ENCODE results near the gene ANKMY1. TPM values are rescaled to one million over a fixed set of nuclear protein-coding genes. Genes with fewer than 3 reads are reported as not detected.

Gene ANKMY1
- total and polyA plus RNA-seq, 7 experiments from 2014 or later, result 7.7 to 83.4 (median 34.8) TPM

DNA sequence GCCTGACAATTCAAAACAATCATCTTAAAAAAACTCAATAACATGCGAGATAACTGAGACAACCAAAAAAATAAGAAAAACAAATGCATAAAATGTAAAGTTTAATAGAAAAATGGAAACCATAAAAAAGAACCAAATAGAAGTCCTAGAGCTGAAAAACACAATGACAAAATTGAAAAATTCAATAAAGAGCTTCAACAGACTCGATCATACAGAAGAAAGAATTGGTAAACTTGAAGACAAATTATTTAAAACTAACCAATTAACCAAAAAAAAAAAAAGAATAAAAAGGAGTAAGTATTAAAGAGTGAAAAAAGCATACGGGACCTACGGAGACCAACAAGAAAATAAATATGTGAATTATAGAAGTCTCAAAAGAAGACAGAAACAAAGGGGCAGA lies 84.6 kb downstream of the ANKMY1 start:
- Mint-ChIP-seq H3K27ac (no peak overlapping the region), H3K36me3 (peaks cover 10 to 43% (median 36%) of the 10 kb centered on the region in 5 donors), H3K27me3 (no peaks in the 10 kb centered on the region), H3K4me1 (peaks cover 0 to 7% (median 0%) of the 10 kb centered on the region in 7 donors), H3K9me3 (peaks cover 6 to 52% (median 16%) of the 10 kb centered on the region in 11 donors), H3K4me3 (no peak overlapping the region)
- Histone ChIP-seq H3K36me3 (ENCODE audit: control insufficient read depth in 2 of 3, insufficient read depth in 3 of 3, low read length in 3 of 3) (no peaks in the 10 kb centered on the region), H3K9me3 (ENCODE audit: control insufficient read depth in 2 of 3, low read length in 3 of 3) (peaks cover 0 to 14% (median 0%) of the 10 kb centered on the region in 3 experiments), H3K4me1 (ENCODE audit: control insufficient read depth in 2 of 2, insufficient read depth in 2 of 2, low read length in 2 of 2) (no peaks in the 10 kb centered on the region), H3K27ac (ENCODE audit: low read depth, low read length) (no peak overlapping the region), H3K27me3 (ENCODE audit: control insufficient read depth in 2 of 2, insufficient read depth in 2 of 2, low read length in 2 of 2) (no peaks in the 10 kb centered on the region), H3K4me3 (ENCODE audit: low read length) (no peak overlapping the region)
- ATAC-seq (no peak), DNase-seq (no peak)
- ChIA-PET POLR2A (no interaction called here), CTCF (no interaction called here)
- intact Hi-C loops (cut with micrococcal nuclease), result no loop called here

DNA sequence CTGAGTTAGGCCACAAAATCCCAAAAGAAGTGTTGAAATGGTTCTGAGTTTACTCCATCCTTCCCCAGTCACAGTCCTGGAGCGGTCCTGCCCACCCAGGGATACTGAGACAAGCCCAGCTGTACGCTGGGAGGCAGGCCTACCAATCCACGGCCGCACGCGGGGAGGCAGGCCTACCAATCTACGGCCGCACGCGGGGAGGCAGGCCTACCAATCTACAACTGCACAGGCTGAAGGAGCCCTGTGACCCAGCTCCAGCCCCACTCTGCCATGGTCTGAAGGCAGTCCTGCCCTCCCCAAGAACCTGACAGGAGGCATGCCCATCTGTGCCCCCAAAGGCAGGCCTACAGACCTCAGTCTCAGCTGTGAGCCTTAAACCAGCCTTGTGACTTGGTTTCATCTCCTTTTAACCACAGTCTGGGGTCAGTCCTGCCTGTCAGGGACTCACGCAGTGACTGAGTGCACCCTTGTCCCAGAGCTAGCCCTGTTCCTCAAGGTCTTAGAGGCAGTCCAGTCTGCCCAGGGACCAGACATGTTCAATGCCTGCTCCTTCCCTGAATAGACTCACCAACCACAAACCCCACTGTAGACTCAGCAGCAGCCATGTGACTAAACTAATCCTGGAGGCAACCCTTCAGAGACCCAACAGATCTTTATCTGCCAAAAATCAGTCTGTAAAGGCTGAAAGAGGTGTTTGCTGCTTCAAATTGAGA lies 85.6 kb downstream of the ANKMY1 start:
- ATAC-seq (no peak), DNase-seq (no peak)
- Histone ChIP-seq H3K27me3 (ENCODE audit: control insufficient read depth in 2 of 2, insufficient read depth in 2 of 2, low read length in 2 of 2) (no peaks in the 10 kb centered on the region), H3K9me3 (ENCODE audit: control insufficient read depth in 2 of 3, low read length in 3 of 3) (peaks cover 0 to 14% (median 0%) of the 10 kb centered on the region in 3 experiments), H3K4me1 (ENCODE audit: control insufficient read depth in 2 of 2, insufficient read depth in 2 of 2, low read length in 2 of 2) (no peaks in the 10 kb centered on the region), H3K36me3 (ENCODE audit: control insufficient read depth in 2 of 3, insufficient read depth in 3 of 3, low read length in 3 of 3) (no peaks in the 10 kb centered on the region), H3K27ac (ENCODE audit: low read depth, low read length) (no peak overlapping the region), H3K4me3 (ENCODE audit: low read length) (no peak overlapping the region)
- CTCF ChIA-PET, result no interaction called here
- Mint-ChIP-seq H3K4me1 (peaks cover 0 to 7% (median 0%) of the 10 kb centered on the region in 7 donors), H3K27me3 (no peaks in the 10 kb centered on the region), H3K36me3 (peaks cover 10 to 37% (median 30%) of the 10 kb centered on the region in 5 donors), H3K9me3 (peaks cover 6 to 52% (median 16%) of the 10 kb centered on the region in 11 donors), H3K4me3 (no peak overlapping the region), H3K27ac (no peak overlapping the region)
- intact Hi-C loops (cut with micrococcal nuclease), result no loop called here
- POLR2A ChIA-PET, result no interaction called here

DNA sequence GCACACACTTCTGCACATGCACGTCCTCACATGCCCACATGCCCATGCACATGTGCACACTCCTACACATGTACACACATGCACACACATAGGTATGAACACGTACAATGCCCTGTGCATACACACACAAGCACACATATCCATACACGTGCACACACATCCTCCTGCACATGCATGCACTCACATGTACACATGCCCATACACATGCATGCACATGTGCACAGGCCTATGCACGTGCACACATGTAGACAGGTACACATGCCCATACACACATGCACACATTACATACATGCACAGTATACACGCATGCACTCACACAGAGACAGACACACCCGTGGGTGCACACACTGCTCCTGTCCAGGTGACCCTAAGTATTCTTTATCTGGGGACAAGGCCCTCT lies 88.0 kb downstream of the ANKMY1 start:
- H3K4me1 Mint-ChIP-seq, result peaks cover 0 to 7% (median 0%) of the 10 kb centered on the region in 7 donors
- DNase-seq (peak in 1 of 9 donors; percentile 10), ATAC-seq (no peak)
- ChIA-PET CTCF (no interaction called here), POLR2A (no interaction called here)
- H3K36me3 Mint-ChIP-seq, result peaks cover 5 to 26% (median 20%) of the 10 kb centered on the region in 5 donors
- no peaks in the 10 kb centered on the region for H3K36me3 ChIP-seq (ENCODE audit: control insufficient read depth in 2 of 3, insufficient read depth in 3 of 3, low read length in 3 of 3)
- no peak overlapping the region for H3K4me3 Mint-ChIP-seq
- intact Hi-C loops (cut with micrococcal nuclease), result no loop called here
- H3K27me3 Mint-ChIP-seq, result no peaks in the 10 kb centered on the region
- H3K27me3 ChIP-seq (ENCODE audit: control insufficient read depth in 2 of 2, insufficient read depth in 2 of 2, low read length in 2 of 2), result no peaks in the 10 kb centered on the region
- peak overlapping the region in 1 of 9 donors; percentile 4 for H3K27ac Mint-ChIP-seq
- H3K4me3 ChIP-seq (ENCODE audit: low read length), result no peak overlapping the region
- H3K27ac ChIP-seq (ENCODE audit: low read depth, low read length), result no peak overlapping the region
- no peaks in the 10 kb centered on the region for H3K4me1 ChIP-seq (ENCODE audit: control insufficient read depth in 2 of 2, insufficient read depth in 2 of 2, low read length in 2 of 2)
- H3K9me3 Mint-ChIP-seq, result peaks cover 4 to 38% (median 11%) of the 10 kb centered on the region in 11 donors
- H3K9me3 ChIP-seq (ENCODE audit: control insufficient read depth in 2 of 3, low read length in 3 of 3), result peaks cover 0 to 14% (median 0%) of the 10 kb centered on the region in 3 experiments

DNA sequence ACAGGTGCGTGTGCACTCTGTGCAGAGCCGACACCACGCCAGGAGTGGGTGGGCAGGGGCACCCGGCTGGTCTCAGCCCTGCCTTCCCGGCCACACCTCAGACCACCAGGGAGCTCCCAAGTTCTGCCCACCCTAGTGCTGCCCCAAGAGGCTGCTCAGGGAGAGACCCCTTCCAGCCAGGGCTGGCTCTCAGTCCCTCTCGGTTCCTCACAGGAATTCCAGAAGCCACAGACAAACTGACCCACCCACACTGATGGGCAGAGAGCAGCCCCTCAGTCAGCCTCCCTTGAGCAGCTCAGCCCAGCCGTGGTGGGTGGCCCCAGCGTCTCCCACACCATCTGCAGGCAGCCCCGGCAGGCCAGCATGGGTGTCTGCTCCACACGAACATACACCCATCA lies 88.5 kb downstream of the ANKMY1 start:
- Histone ChIP-seq H3K27me3 (ENCODE audit: control insufficient read depth in 2 of 2, insufficient read depth in 2 of 2, low read length in 2 of 2) (no peaks in the 10 kb centered on the region), H3K9me3 (ENCODE audit: control insufficient read depth in 2 of 3, low read length in 3 of 3) (peaks cover 0 to 14% (median 0%) of the 10 kb centered on the region in 3 experiments), H3K36me3 (ENCODE audit: control insufficient read depth in 2 of 3, insufficient read depth in 3 of 3, low read length in 3 of 3) (no peaks in the 10 kb centered on the region), H3K4me3 (ENCODE audit: low read length) (no peak overlapping the region), H3K4me1 (ENCODE audit: control insufficient read depth in 2 of 2, insufficient read depth in 2 of 2, low read length in 2 of 2) (no peaks in the 10 kb centered on the region), H3K27ac (ENCODE audit: low read depth, low read length) (no peak overlapping the region)
- CTCF ChIA-PET, result no interaction called here
- no peak overlapping the region for H3K27ac Mint-ChIP-seq
- no peak for ATAC-seq
- DNase-seq, result no peak
- H3K27me3 Mint-ChIP-seq, result no peaks in the 10 kb centered on the region
- POLR2A ChIA-PET, result no interaction called here
- H3K36me3 Mint-ChIP-seq, result peaks cover 5 to 22% (median 16%) of the 10 kb centered on the region in 5 donors
- peaks cover 4 to 33% (median 11%) of the 10 kb centered on the region in 11 donors for H3K9me3 Mint-ChIP-seq
- peaks cover 0 to 7% (median 0%) of the 10 kb centered on the region in 7 donors for H3K4me1 Mint-ChIP-seq
- H3K4me3 Mint-ChIP-seq, result no peak overlapping the region
- intact Hi-C loops (cut with micrococcal nuclease), result no loop called here

DNA sequence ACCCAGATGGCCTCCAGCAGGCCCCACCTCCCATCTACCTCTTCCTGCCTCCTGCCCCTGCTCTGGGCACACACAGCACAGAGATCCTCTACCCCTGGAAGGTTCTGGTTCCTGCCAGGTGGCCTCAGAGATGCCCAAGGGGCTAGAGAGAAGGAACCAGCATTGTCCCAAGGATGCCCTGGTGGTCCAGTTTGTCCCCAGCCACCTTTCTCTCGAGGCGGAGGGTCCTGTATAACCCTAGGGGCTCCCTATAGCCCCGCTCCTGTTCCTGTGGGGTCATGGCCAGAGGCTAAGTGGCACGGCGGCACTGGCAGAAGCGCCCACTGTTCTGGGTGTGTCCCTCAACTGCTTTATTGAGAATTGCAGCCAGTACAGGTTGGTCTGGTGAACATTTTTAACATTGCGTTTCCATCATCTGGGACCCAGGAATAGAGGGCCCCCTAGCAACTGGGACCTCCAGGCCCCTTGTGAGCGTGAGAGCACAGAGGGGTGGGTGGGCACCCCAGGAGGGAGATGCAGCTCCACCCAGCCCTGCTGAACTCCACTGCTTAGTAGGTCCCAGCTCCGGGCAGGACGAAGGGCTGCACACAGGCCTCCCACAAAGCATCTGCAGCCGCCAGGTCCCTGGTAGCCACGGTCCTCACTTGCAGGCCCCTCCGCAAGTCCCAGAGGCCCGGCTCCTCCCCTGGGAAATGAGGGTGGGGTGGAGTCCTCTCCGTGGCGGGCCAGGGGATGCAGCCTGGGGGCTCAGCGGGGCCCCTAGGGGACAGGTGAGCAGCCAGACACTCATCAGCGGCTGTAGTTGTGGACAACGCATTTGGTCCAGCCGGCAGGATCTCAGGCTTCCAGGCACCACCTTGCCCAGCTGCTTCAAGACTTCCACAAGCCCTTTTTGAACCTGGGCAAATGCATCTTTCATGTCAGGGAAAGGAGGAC lies 89.2 kb downstream of the ANKMY1 start:
- Histone ChIP-seq H3K4me1 (ENCODE audit: control insufficient read depth in 2 of 2, insufficient read depth in 2 of 2, low read length in 2 of 2) (no peaks in the 10 kb centered on the region), H3K9me3 (ENCODE audit: control insufficient read depth in 2 of 3, low read length in 3 of 3) (peaks cover 0 to 14% (median 0%) of the 10 kb centered on the region in 3 experiments), H3K4me3 (ENCODE audit: low read length) (no peak overlapping the region), H3K27ac (ENCODE audit: low read depth, low read length) (no peak overlapping the region), H3K27me3 (ENCODE audit: control insufficient read depth in 2 of 2, insufficient read depth in 2 of 2, low read length in 2 of 2) (no peaks in the 10 kb centered on the region), H3K36me3 (ENCODE audit: control insufficient read depth in 2 of 3, insufficient read depth in 3 of 3, low read length in 3 of 3) (no peaks in the 10 kb centered on the region)
- ChIA-PET CTCF (no interaction called here), POLR2A (no interaction called here)
- no peak overlapping the region for H3K27ac Mint-ChIP-seq
- peak in 1 of 9 donors; percentile 14 for DNase-seq
- peaks cover 5 to 19% (median 16%) of the 10 kb centered on the region in 5 donors for H3K36me3 Mint-ChIP-seq
- no peak for ATAC-seq
- peaks cover 1 to 27% (median 8%) of the 10 kb centered on the region in 11 donors for H3K9me3 Mint-ChIP-seq
- intact Hi-C loops (cut with micrococcal nuclease), result no loop called here
- H3K4me3 Mint-ChIP-seq, result no peak overlapping the region
- no peaks in the 10 kb centered on the region for H3K27me3 Mint-ChIP-seq
- H3K4me1 Mint-ChIP-seq, result peaks cover 0 to 7% (median 0%) of the 10 kb centered on the region in 7 donors

DNA sequence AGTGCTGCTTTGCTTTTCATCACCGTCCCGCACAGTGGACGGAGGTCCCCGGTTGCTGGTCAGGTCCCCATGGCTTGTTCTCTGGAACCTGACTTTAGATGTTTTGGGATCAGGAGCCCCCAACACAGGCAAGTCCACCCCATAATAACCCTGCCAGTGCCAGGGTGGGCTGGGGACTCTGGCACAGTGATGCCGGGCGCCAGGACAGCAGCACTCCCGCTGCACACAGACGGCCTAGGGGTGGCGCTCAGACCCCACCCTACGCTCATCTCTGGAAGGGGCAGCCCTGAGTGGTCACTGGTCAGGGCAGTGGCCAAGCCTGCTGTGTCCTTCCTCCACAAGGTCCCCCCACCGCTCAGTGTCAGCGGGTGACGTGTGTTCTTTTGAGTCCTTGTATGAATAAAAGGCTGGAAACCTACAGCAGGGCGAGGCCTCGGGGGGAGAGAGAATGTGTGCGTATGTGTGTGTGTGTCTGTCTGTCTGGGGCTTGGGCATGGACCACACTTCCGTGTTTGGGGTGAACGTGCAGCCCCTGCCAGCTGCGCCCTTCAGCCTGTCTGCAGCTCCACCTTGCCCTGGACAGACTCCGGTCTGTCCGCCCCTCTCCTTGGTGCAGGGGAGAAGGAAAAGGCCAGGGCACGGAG lies 90.0 kb downstream of the ANKMY1 start:
- CTCF ChIA-PET, result no interaction called here
- POLR2A ChIA-PET, result no interaction called here
- H3K27me3 ChIP-seq (ENCODE audit: control insufficient read depth in 2 of 2, insufficient read depth in 2 of 2, low read length in 2 of 2), result no peaks in the 10 kb centered on the region
- Mint-ChIP-seq H3K4me3 (no peak overlapping the region), H3K27ac (no peak overlapping the region), H3K27me3 (no peaks in the 10 kb centered on the region), H3K4me1 (peaks cover 0 to 7% (median 0%) of the 10 kb centered on the region in 7 donors), H3K36me3 (peaks cover 2 to 16% (median 12%) of the 10 kb centered on the region in 5 donors), H3K9me3 (peaks cover 0 to 20% (median 4%) of the 10 kb centered on the region in 11 donors)
- H3K36me3 ChIP-seq (ENCODE audit: control insufficient read depth in 2 of 3, insufficient read depth in 3 of 3, low read length in 3 of 3), result no peaks in the 10 kb centered on the region
- DNase-seq, result peak in 1 of 9 donors; percentile 15
- no peak for ATAC-seq
- H3K27ac ChIP-seq (ENCODE audit: low read depth, low read length), result no peak overlapping the region
- peaks cover 0 to 9% (median 0%) of the 10 kb centered on the region in 3 experiments for H3K9me3 ChIP-seq (ENCODE audit: control insufficient read depth in 2 of 3, low read length in 3 of 3)
- no peak overlapping the region for H3K4me3 ChIP-seq (ENCODE audit: low read length)
- intact Hi-C loops (cut with micrococcal nuclease), result no loop called here
- H3K4me1 ChIP-seq (ENCODE audit: control insufficient read depth in 2 of 2, insufficient read depth in 2 of 2, low read length in 2 of 2), result no peaks in the 10 kb centered on the region

All from naive thymus-derived CD4-positive, alpha-beta T cell (primary cell).